Measurements from ENCODE around the gene ITFG1.
"Not testable (repeated sequence)": the region's sequence is repeated elsewhere in the genome, so short reads cannot be mapped to it uniquely, and the experiment has no call there.

- TF ChIP-seq CTCF (IDR thresholded peaks at IDR 0.05); POLR2A (IDR thresholded peaks at IDR 0.05); EP300 (IDR thresholded peaks at IDR 0.05; ENCODE audit: low read depth): not testable (repeated sequence)
These were observed 26.6 kb downstream of the ITFG1 start for GRCh38 chr16:47434274-47434673.

Measured in transverse colon (tissue), 3 donors.